ENCODE data around the gene MVB12B. TPM values are rescaled to one million over a fixed set of nuclear protein-coding genes. Genes with fewer than 3 reads are reported as not detected.

Gene MVB12B
- total and polyA plus RNA-seq, 2 of the 8 experiments (the other 6 are each of a cell fraction or from before 2014, with no cell fraction given), result 2.6 to 5.0 TPM

DNA sequence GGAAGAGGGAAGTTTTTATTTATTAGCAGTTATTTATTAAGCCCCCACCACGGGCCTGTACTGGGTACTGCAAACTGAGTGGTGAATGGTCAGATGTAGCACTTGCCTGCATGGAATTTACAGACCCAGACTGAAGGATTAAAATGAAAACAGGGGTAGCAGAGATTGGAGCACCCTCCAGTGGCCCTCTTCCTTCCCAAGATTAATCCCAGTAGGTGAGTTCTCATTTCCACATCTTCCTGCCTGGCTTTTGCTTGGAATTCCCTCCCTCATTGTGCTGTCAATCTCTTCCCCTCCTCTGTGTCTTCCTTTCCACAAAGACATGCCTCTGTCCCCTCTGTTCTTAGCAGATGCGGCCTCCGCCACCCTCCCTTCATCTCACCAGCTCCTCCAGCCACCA lies 39.2 kb downstream of the MVB12B start:
- H3K9me3 ChIP-seq (ENCODE audit: insufficient read depth in 2 of 2, low read depth in 1 of 2, low read length in 1 of 2), result peaks cover 0 to 8% of the 10 kb centered on the region in 2 experiments; a peak in 2 of 4 replicates
- no peak overlapping the region for H2AFZ ChIP-seq (ENCODE audit: low read length)
- no peak overlapping the region for H2BK15ac ChIP-seq (ENCODE audit: low read length)
- H4K91ac ChIP-seq (replicated peaks; ENCODE audit: insufficient read length, low read length), result no peak overlapping the region
- H3K36me3 ChIP-seq (ENCODE audit: control insufficient read depth in 2 of 4, insufficient read depth in 4 of 4, low read length in 3 of 4), result peaks cover 0 to 3% (median 0%) of the 10 kb centered on the region in 4 experiments; a peak in 1 of 8 replicates
- no peak overlapping the region for H3K56ac ChIP-seq (replicated peaks; ENCODE audit: insufficient read length, low read depth, low read length)
- no peak overlapping the region for H2BK20ac ChIP-seq (ENCODE audit: low read length)
- H3K23me2 ChIP-seq (ENCODE audit: low read depth, low read length), result no peaks in the 10 kb centered on the region
- DNase-seq (ENCODE audit: low read depth in 1 of 2, low spot score in 2 of 2), result no peak
- H4K20me1 ChIP-seq (replicated peaks in 1 of 2; ENCODE audit: control insufficient read depth in 1 of 2, insufficient read depth in 2 of 2, low read length in 2 of 2), result no peaks in the 10 kb centered on the region
- H3K79me1 ChIP-seq (ENCODE audit: low read depth, low read length), result no peaks in the 10 kb centered on the region
- 73% methylated on average over 3 of the region's 3 CpGs; no CpG with 5 or more reads in 1 of the 2 experiments for WGBS, 2 experiments (ENCODE audit: extremely low coverage in 1 of 2, insufficient coverage in 1 of 2, insufficient read length in 1 of 2, insufficient replicate concordance in 2 of 2, low coverage in 1 of 2, low lambda C conversion rate in 2 of 2, missing lambda C conversion rate in 1 of 2)
- no peak overlapping the region for H3K23ac ChIP-seq (ENCODE audit: insufficient read length)
- H3K9ac ChIP-seq (replicated peaks in 1 of 4; ENCODE audit: extremely low read depth in 1 of 4, low read depth in 3 of 4, low read length in 3 of 4), result no peak overlapping the region
- H3K27me3 ChIP-seq (replicated peaks in 1 of 4; ENCODE audit: control insufficient read depth in 3 of 4, extremely low read depth in 1 of 4, insufficient read depth in 3 of 4, low read length in 3 of 4), result no peaks in the 10 kb centered on the region
- no peak overlapping the region for H3K27ac ChIP-seq (ENCODE audit: low read depth, low read length)
- H4K5ac ChIP-seq (ENCODE audit: insufficient read length, low read depth, low read length), result no peak overlapping the region
- H3K4ac ChIP-seq (replicated peaks; ENCODE audit: insufficient read length, low read depth, low read length), result no peak overlapping the region
- ChIA-PET POLR2A (ENCODE audit: partially characterized antibody) (no interaction called here), CTCF (ENCODE audit: partially characterized antibody) (interaction anchor here (0.6 to 1.5 kb wide), 4 partner anchors 12 to 96 kb away, joined by 3 to 7 read pairs (median 4); no protein-coding TSS in a partner anchor)
- no peak overlapping the region for H2BK5ac ChIP-seq (ENCODE audit: low read depth, low read length)
- H3K4me2 ChIP-seq (ENCODE audit: insufficient read depth in 1 of 2, low read depth in 2 of 2, low read length in 2 of 2), result no peak overlapping the region
- H3K18ac ChIP-seq (ENCODE audit: extremely low read depth, low read length), result no peak overlapping the region
- no peaks in the 10 kb centered on the region for H3K79me2 ChIP-seq (ENCODE audit: control insufficient read depth in 1 of 2, insufficient read depth in 2 of 2, low read length in 2 of 2)
- no peak overlapping the region for H3K14ac ChIP-seq (ENCODE audit: insufficient read length)
- no peaks in the 10 kb centered on the region for H3K4me1 ChIP-seq (replicated peaks in 1 of 4; ENCODE audit: control insufficient read depth in 3 of 4, insufficient read depth in 4 of 4, low read length in 3 of 4)
- no peak overlapping the region for H3K4me3 ChIP-seq (ENCODE audit: extremely low read depth in 1 of 4, insufficient read depth in 2 of 4, low read depth in 3 of 4, low read length in 4 of 4)
- no peak overlapping the region for H2BK12ac ChIP-seq (ENCODE audit: low read depth, low read length)
- TF ChIP-seq GTF2F1 (IDR thresholded peaks at IDR 0.05; ENCODE audit: borderline replicate concordance, low read depth, low read length) (no peak), BRCA1 (IDR thresholded peaks at IDR 0.05; ENCODE audit: low read depth, low read length) (no peak), RAD21 (IDR thresholded peaks at IDR 0.05 in 1 of 2, conservative IDR thresholded peaks at IDR 0.05 in 1 of 2; ENCODE audit: low read depth in 2 of 2, low read length in 2 of 2) (peak; percentile 60 to 67), CTCF (IDR thresholded peaks at IDR 0.05; ENCODE audit: control extremely low read depth in 1 of 3, insufficient read depth in 1 of 3, low read depth in 1 of 3, low read length in 3 of 3) (peak in 2 of 3 experiments; percentile 42 to 51; a peak in 3 of 4 replicates), GABPA (IDR thresholded peaks at IDR 0.05; ENCODE audit: borderline replicate concordance, insufficient read depth, low read length) (no peak), SIN3A (conservative IDR thresholded peaks at IDR 0.05 in 1 of 2, IDR thresholded peaks at IDR 0.05 in 1 of 2; ENCODE audit: low read depth in 1 of 2, low read length in 2 of 2) (no peak), EP300 (IDR thresholded peaks at IDR 0.05; ENCODE audit: borderline replicate concordance in 1 of 2, low read depth in 2 of 2, low read length in 2 of 2) (no peak)
- TF ChIP-seq, protein P1, sequence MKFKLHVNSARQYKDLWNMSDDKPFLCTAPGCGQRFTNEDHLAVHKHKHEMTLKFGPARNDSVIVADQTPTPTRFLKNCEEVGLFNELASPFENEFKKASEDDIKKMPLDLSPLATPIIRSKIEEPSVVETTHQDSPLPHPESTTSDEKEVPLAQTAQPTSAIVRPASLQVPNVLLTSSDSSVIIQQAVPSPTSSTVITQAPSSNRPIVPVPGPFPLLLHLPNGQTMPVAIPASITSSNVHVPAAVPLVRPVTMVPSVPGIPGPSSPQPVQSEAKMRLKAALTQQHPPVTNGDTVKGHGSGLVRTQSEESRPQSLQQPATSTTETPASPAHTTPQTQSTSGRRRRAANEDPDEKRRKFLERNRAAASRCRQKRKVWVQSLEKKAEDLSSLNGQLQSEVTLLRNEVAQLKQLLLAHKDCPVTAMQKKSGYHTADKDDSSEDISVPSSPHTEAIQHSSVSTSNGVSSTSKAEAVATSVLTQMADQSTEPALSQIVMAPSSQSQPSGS (IDR thresholded peaks at IDR 0.05; ENCODE audit: low read length), result no peak
- no peak for FAIRE-seq
- H2AK5ac ChIP-seq (ENCODE audit: low read depth, low read length), result no peak overlapping the region
- H4K8ac ChIP-seq (ENCODE audit: extremely low read depth, insufficient read depth, low read length), result no peak overlapping the region
- H2BK120ac ChIP-seq (replicated peaks; ENCODE audit: low read depth, low read length), result no peak overlapping the region
